ENCODE data around the gene PRIMA1. TPM values are rescaled to one million over a fixed set of nuclear protein-coding genes. Genes with fewer than 3 reads are reported as not detected.

Gene PRIMA1
- total and polyA plus RNA-seq, 2 experiments from 2014 or later = 0.53 to 5.7 TPM

- Histone ChIP-seq H3K9me3 (ENCODE audit: low read depth) (no peaks in the 10 kb centered on the region), H3K4me1 (ENCODE audit: low read depth) (no peaks in the 10 kb centered on the region), H3K4me3 (no peak overlapping the region), H3K27ac (no peak overlapping the region), H3K36me3 (no peaks in the 10 kb centered on the region), H3K27me3 (no peaks in the 10 kb centered on the region)
- no peak for DNase-seq (ENCODE audit: low read depth in 1 of 2, low spot score in 1 of 2)
- TF ChIP-seq CTCF (IDR thresholded peaks at IDR 0.05; ENCODE audit: low read depth, low read length) = no peak
Observed at GRCh38 chr14:93731753-93732152, 56.5 kb downstream of the PRIMA1 start.

DNA sequence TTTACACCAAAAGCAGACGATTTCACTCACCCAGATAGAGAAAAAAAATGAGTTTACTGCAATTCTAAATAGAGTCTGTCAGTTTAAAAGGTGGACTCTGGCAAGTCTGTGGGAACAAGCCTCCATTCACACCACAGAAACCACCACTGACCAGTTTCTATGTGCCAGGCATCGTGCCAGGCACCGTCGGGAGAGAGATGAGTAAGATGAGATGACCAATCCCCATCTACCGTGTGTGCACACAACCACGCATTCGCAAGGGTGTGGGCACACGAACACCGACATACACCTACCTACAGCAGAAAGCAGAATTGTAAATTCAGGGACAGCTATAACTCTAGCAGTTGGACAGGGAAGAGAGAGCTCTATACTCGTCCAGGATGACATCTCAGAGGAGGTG is 58.3 kb downstream of the PRIMA1 start:
- no peak overlapping the region for H3K4me3 ChIP-seq
- no peak for TF ChIP-seq CTCF (IDR thresholded peaks at IDR 0.05; ENCODE audit: low read depth, low read length)

GRCh38 chr14:93728651-93729016 is 59.7 kb downstream of the PRIMA1 start:
- DNase-seq (ENCODE audit: low read depth in 1 of 2, low spot score in 1 of 2) = no peak
- no peaks in the 10 kb centered on the region for H3K4me1 ChIP-seq (ENCODE audit: low read depth)
- H3K27me3 ChIP-seq = no peaks in the 10 kb centered on the region

More for the DNA sequence above, 58.3 kb downstream of the PRIMA1 start:
- H3K4me1 ChIP-seq (ENCODE audit: low read depth) = no peaks in the 10 kb centered on the region
- H3K27ac ChIP-seq = no peak overlapping the region
- H3K9me3 ChIP-seq (ENCODE audit: low read depth) = no peaks in the 10 kb centered on the region
- no peaks in the 10 kb centered on the region for H3K27me3 ChIP-seq
- H3K36me3 ChIP-seq = no peaks in the 10 kb centered on the region
- no peak for DNase-seq (ENCODE audit: low read depth in 1 of 2, low spot score in 1 of 2)

GRCh38 chr14:93727917-93728650 is 60.2 kb downstream of the PRIMA1 start:
- TF ChIP-seq CTCF (IDR thresholded peaks at IDR 0.05; ENCODE audit: low read depth, low read length) = no peak
- Histone ChIP-seq H3K27ac (no peak overlapping the region), H3K9me3 (ENCODE audit: low read depth) (no peaks in the 10 kb centered on the region), H3K4me3 (no peak overlapping the region), H3K36me3 (no peaks in the 10 kb centered on the region), H3K27me3 (no peaks in the 10 kb centered on the region), H3K4me1 (ENCODE audit: low read depth) (no peaks in the 10 kb centered on the region)
- no peak for DNase-seq (ENCODE audit: low read depth in 1 of 2, low spot score in 1 of 2)

More at GRCh38 chr14:93728651-93729016, 59.7 kb downstream of the PRIMA1 start:
- H3K9me3 ChIP-seq (ENCODE audit: low read depth) = no peaks in the 10 kb centered on the region
- no peak overlapping the region for H3K4me3 ChIP-seq
- H3K36me3 ChIP-seq = no peaks in the 10 kb centered on the region
- TF ChIP-seq CTCF (IDR thresholded peaks at IDR 0.05; ENCODE audit: low read depth, low read length) = no peak
- no peak overlapping the region for H3K27ac ChIP-seq

GRCh38 chr14:93727039-93727740 is 61.1 kb downstream of the PRIMA1 start:
- no peaks in the 10 kb centered on the region for H3K27me3 ChIP-seq
- no peak for DNase-seq (ENCODE audit: low read depth in 1 of 2, low spot score in 1 of 2)
- no peak overlapping the region for H3K4me3 ChIP-seq
- no peaks in the 10 kb centered on the region for H3K9me3 ChIP-seq (ENCODE audit: low read depth)
- H3K36me3 ChIP-seq = no peaks in the 10 kb centered on the region
- H3K4me1 ChIP-seq (ENCODE audit: low read depth) = no peaks in the 10 kb centered on the region
- no peak for TF ChIP-seq CTCF (IDR thresholded peaks at IDR 0.05; ENCODE audit: low read depth, low read length)
- H3K27ac ChIP-seq = no peak overlapping the region
